Measurements from ENCODE around the gene KIAA2012.

The KIAA2012 gene

GRCh38 chr2:202056611-202057010 is 16.4 kb upstream of the KIAA2012 start:
- Histone ChIP-seq H3K27me3 (ENCODE audit: control insufficient read depth in 1 of 2, insufficient read depth in 2 of 2, low read length in 2 of 2) (peaks cover 0 to 3% of the 10 kb centered on the region in 2 donors), H3K27ac (ENCODE audit: low read depth, low read length) (no peak overlapping the region), H3K4me1 (ENCODE audit: control insufficient read depth in 1 of 2, insufficient read depth in 2 of 2, low read length in 2 of 2) (no peaks in the 10 kb centered on the region), H3K9ac (ENCODE audit: low read depth in 1 of 2, low read length in 2 of 2) (no peak overlapping the region), H3K4me3 (ENCODE audit: low read depth in 1 of 2, low read length in 2 of 2) (no peak overlapping the region), H3K36me3 (ENCODE audit: control insufficient read depth in 1 of 2, insufficient read depth in 2 of 2, low read length in 2 of 2) (no peaks in the 10 kb centered on the region), H3K9me3 (ENCODE audit: control insufficient read depth in 1 of 2, low read length in 2 of 2) (no peaks in the 10 kb centered on the region)

GRCh38 chr2:202060218-202060617 is 12.8 kb upstream of the KIAA2012 start:
- no peak overlapping the region for H3K9ac ChIP-seq (ENCODE audit: low read depth in 1 of 2, low read length in 2 of 2)
- peaks cover 0 to 5% of the 10 kb centered on the region in 2 donors for H3K4me1 ChIP-seq (ENCODE audit: control insufficient read depth in 1 of 2, insufficient read depth in 2 of 2, low read length in 2 of 2)
- no peaks in the 10 kb centered on the region for H3K36me3 ChIP-seq (ENCODE audit: control insufficient read depth in 1 of 2, insufficient read depth in 2 of 2, low read length in 2 of 2)
- no peak overlapping the region for H3K4me3 ChIP-seq (ENCODE audit: low read depth in 1 of 2, low read length in 2 of 2)
- no peaks in the 10 kb centered on the region for H3K27me3 ChIP-seq (ENCODE audit: control insufficient read depth in 1 of 2, insufficient read depth in 2 of 2, low read length in 2 of 2)
- H3K9me3 ChIP-seq (ENCODE audit: control insufficient read depth in 1 of 2, low read length in 2 of 2) = no peaks in the 10 kb centered on the region
- H3K27ac ChIP-seq (ENCODE audit: low read depth, low read length) = no peak overlapping the region

GRCh38 chr2:202061695-202062094 is 11.4 kb upstream of the KIAA2012 start:
- H3K9ac ChIP-seq (ENCODE audit: low read depth in 1 of 2, low read length in 2 of 2) = no peak overlapping the region
- no peak overlapping the region for H3K27ac ChIP-seq (ENCODE audit: low read depth, low read length)
- H3K36me3 ChIP-seq (ENCODE audit: control insufficient read depth in 1 of 2, insufficient read depth in 2 of 2, low read length in 2 of 2) = no peaks in the 10 kb centered on the region
- no peaks in the 10 kb centered on the region for H3K27me3 ChIP-seq (ENCODE audit: control insufficient read depth in 1 of 2, insufficient read depth in 2 of 2, low read length in 2 of 2)
- H3K4me1 ChIP-seq (ENCODE audit: control insufficient read depth in 1 of 2, insufficient read depth in 2 of 2, low read length in 2 of 2) = peaks cover 0 to 5% of the 10 kb centered on the region in 2 donors
- no peaks in the 10 kb centered on the region for H3K9me3 ChIP-seq (ENCODE audit: control insufficient read depth in 1 of 2, low read length in 2 of 2)
- no peak overlapping the region for H3K4me3 ChIP-seq (ENCODE audit: low read depth in 1 of 2, low read length in 2 of 2)

GRCh38 chr2:202064171-202064880 is 8.7 kb upstream of the KIAA2012 start:
- H3K36me3 ChIP-seq (ENCODE audit: control insufficient read depth in 1 of 2, insufficient read depth in 2 of 2, low read length in 2 of 2) = no peaks in the 10 kb centered on the region
- peaks cover 0 to 5% of the 10 kb centered on the region in 2 donors for H3K4me1 ChIP-seq (ENCODE audit: control insufficient read depth in 1 of 2, insufficient read depth in 2 of 2, low read length in 2 of 2)
- H3K27me3 ChIP-seq (ENCODE audit: control insufficient read depth in 1 of 2, insufficient read depth in 2 of 2, low read length in 2 of 2) = no peaks in the 10 kb centered on the region
- H3K4me3 ChIP-seq (ENCODE audit: low read depth in 1 of 2, low read length in 2 of 2) = no peak overlapping the region
- no peak overlapping the region for H3K27ac ChIP-seq (ENCODE audit: low read depth, low read length)
- H3K9me3 ChIP-seq (ENCODE audit: control insufficient read depth in 1 of 2, low read length in 2 of 2) = no peaks in the 10 kb centered on the region
- H3K9ac ChIP-seq (ENCODE audit: low read depth in 1 of 2, low read length in 2 of 2) = no peak overlapping the region

GRCh38 chr2:202064881-202065230 is 8.2 kb upstream of the KIAA2012 start:
- H3K36me3 ChIP-seq (ENCODE audit: control insufficient read depth in 1 of 2, insufficient read depth in 2 of 2, low read length in 2 of 2) = no peaks in the 10 kb centered on the region
- no peak overlapping the region for H3K27ac ChIP-seq (ENCODE audit: low read depth, low read length)
- H3K4me1 ChIP-seq (ENCODE audit: control insufficient read depth in 1 of 2, insufficient read depth in 2 of 2, low read length in 2 of 2) = peaks cover 0 to 9% of the 10 kb centered on the region in 2 donors
- H3K4me3 ChIP-seq (ENCODE audit: low read depth in 1 of 2, low read length in 2 of 2) = no peak overlapping the region
- no peaks in the 10 kb centered on the region for H3K27me3 ChIP-seq (ENCODE audit: control insufficient read depth in 1 of 2, insufficient read depth in 2 of 2, low read length in 2 of 2)
- H3K9ac ChIP-seq (ENCODE audit: low read depth in 1 of 2, low read length in 2 of 2) = no peak overlapping the region
- H3K9me3 ChIP-seq (ENCODE audit: control insufficient read depth in 1 of 2, low read length in 2 of 2) = no peaks in the 10 kb centered on the region

- Histone ChIP-seq H3K4me1 (ENCODE audit: control insufficient read depth in 1 of 2, insufficient read depth in 2 of 2, low read length in 2 of 2) (peaks cover 0 to 9% of the 10 kb centered on the region in 2 donors), H3K9ac (ENCODE audit: low read depth in 1 of 2, low read length in 2 of 2) (no peak overlapping the region), H3K4me3 (ENCODE audit: low read depth in 1 of 2, low read length in 2 of 2) (no peak overlapping the region), H3K27me3 (ENCODE audit: control insufficient read depth in 1 of 2, insufficient read depth in 2 of 2, low read length in 2 of 2) (no peaks in the 10 kb centered on the region), H3K36me3 (ENCODE audit: control insufficient read depth in 1 of 2, insufficient read depth in 2 of 2, low read length in 2 of 2) (no peaks in the 10 kb centered on the region), H3K27ac (ENCODE audit: low read depth, low read length) (no peak overlapping the region), H3K9me3 (ENCODE audit: control insufficient read depth in 1 of 2, low read length in 2 of 2) (no peaks in the 10 kb centered on the region)
Measured at GRCh38 chr2:202065876-202066275, 7.2 kb upstream of the KIAA2012 start.

- peaks cover 0 to 9% of the 10 kb centered on the region in 2 donors for H3K4me1 ChIP-seq (ENCODE audit: control insufficient read depth in 1 of 2, insufficient read depth in 2 of 2, low read length in 2 of 2)
- H3K27me3 ChIP-seq (ENCODE audit: control insufficient read depth in 1 of 2, insufficient read depth in 2 of 2, low read length in 2 of 2) = no peaks in the 10 kb centered on the region
- no peak overlapping the region for H3K27ac ChIP-seq (ENCODE audit: low read depth, low read length)
- no peaks in the 10 kb centered on the region for H3K9me3 ChIP-seq (ENCODE audit: control insufficient read depth in 1 of 2, low read length in 2 of 2)
- H3K36me3 ChIP-seq (ENCODE audit: control insufficient read depth in 1 of 2, insufficient read depth in 2 of 2, low read length in 2 of 2) = no peaks in the 10 kb centered on the region
- H3K4me3 ChIP-seq (ENCODE audit: low read depth in 1 of 2, low read length in 2 of 2) = no peak overlapping the region
- H3K9ac ChIP-seq (ENCODE audit: low read depth in 1 of 2, low read length in 2 of 2) = no peak overlapping the region
Measured at GRCh38 chr2:202066875-202067274, 6.2 kb upstream of the KIAA2012 start.

- Histone ChIP-seq H3K4me3 (ENCODE audit: low read depth in 1 of 2, low read length in 2 of 2) (no peak overlapping the region), H3K9ac (ENCODE audit: low read depth in 1 of 2, low read length in 2 of 2) (no peak overlapping the region), H3K27ac (ENCODE audit: low read depth, low read length) (no peak overlapping the region), H3K4me1 (ENCODE audit: control insufficient read depth in 1 of 2, insufficient read depth in 2 of 2, low read length in 2 of 2) (peaks cover 0 to 9% of the 10 kb centered on the region in 2 donors), H3K36me3 (ENCODE audit: control insufficient read depth in 1 of 2, insufficient read depth in 2 of 2, low read length in 2 of 2) (no peaks in the 10 kb centered on the region), H3K27me3 (ENCODE audit: control insufficient read depth in 1 of 2, insufficient read depth in 2 of 2, low read length in 2 of 2) (no peaks in the 10 kb centered on the region), H3K9me3 (ENCODE audit: control insufficient read depth in 1 of 2, low read length in 2 of 2) (no peaks in the 10 kb centered on the region)
Measured at GRCh38 chr2:202067589-202067988, 5.5 kb upstream of the KIAA2012 start.

- H3K9ac ChIP-seq (ENCODE audit: low read depth in 1 of 2, low read length in 2 of 2) = no peak overlapping the region
- no peak overlapping the region for H3K27ac ChIP-seq (ENCODE audit: low read depth, low read length)
- no peaks in the 10 kb centered on the region for H3K9me3 ChIP-seq (ENCODE audit: control insufficient read depth in 1 of 2, low read length in 2 of 2)
Measured at GRCh38 chr2:202069170-202070067, 3.6 kb upstream of the KIAA2012 start.

GRCh38 chr2:202071107-202071506 is 1.9 kb upstream of the KIAA2012 start:
- no peak overlapping the region for H3K4me3 ChIP-seq (ENCODE audit: low read depth in 1 of 2, low read length in 2 of 2)
- no peak overlapping the region for H3K9ac ChIP-seq (ENCODE audit: low read depth in 1 of 2, low read length in 2 of 2)
- no peaks in the 10 kb centered on the region for H3K27me3 ChIP-seq (ENCODE audit: control insufficient read depth in 1 of 2, insufficient read depth in 2 of 2, low read length in 2 of 2)
- no peak overlapping the region for H3K27ac ChIP-seq (ENCODE audit: low read depth, low read length)
- no peaks in the 10 kb centered on the region for H3K36me3 ChIP-seq (ENCODE audit: control insufficient read depth in 1 of 2, insufficient read depth in 2 of 2, low read length in 2 of 2)
- H3K4me1 ChIP-seq (ENCODE audit: control insufficient read depth in 1 of 2, insufficient read depth in 2 of 2, low read length in 2 of 2) = peaks cover 0 to 5% of the 10 kb centered on the region in 2 donors
- no peaks in the 10 kb centered on the region for H3K9me3 ChIP-seq (ENCODE audit: control insufficient read depth in 1 of 2, low read length in 2 of 2)

More at GRCh38 chr2:202069170-202070067, 3.6 kb upstream of the KIAA2012 start:
- Histone ChIP-seq H3K36me3 (ENCODE audit: control insufficient read depth in 1 of 2, insufficient read depth in 2 of 2, low read length in 2 of 2) (no peaks in the 10 kb centered on the region), H3K27me3 (ENCODE audit: control insufficient read depth in 1 of 2, insufficient read depth in 2 of 2, low read length in 2 of 2) (no peaks in the 10 kb centered on the region), H3K4me1 (ENCODE audit: control insufficient read depth in 1 of 2, insufficient read depth in 2 of 2, low read length in 2 of 2) (peaks cover 0 to 8% of the 10 kb centered on the region in 2 donors), H3K4me3 (ENCODE audit: low read depth in 1 of 2, low read length in 2 of 2) (no peak overlapping the region)
